Astrocyte (in vitro differentiated cells and primary cell): Measurements from ENCODE around the gene RPS25.

Source experiments
- CTCF ChIP-seq: IDR thresholded peaks from 2 replicates; pipeline ENCODE4 v1.5.1; 2011; ENCODE audit warnings: low read depth, mild to moderate bottlenecking, inconsistent platforms, low read length, moderate library complexity; ENCODE audit not compliant: insufficient read depth
- EZH2 ChIP-seq: IDR thresholded peaks from 2 replicates; pipeline ENCODE4 v1.6.1; 2012; ENCODE audit warnings: mild to moderate bottlenecking, low read length, inconsistent platforms; ENCODE audit not compliant: insufficient read depth

- TF ChIP-seq CTCF (no peak), EZH2 (no peak)
Observed at GRCh38 chr11:119062779-119063178, 44.6 kb upstream of the RPS25 start.
